ENCODE measurements around the gene SMC6.

The SMC6 gene

GRCh38 chr2:17657759-17658158, 95.9 kb downstream of the SMC6 start:
- H3K9me3 ChIP-seq (ENCODE audit: control insufficient read depth, insufficient read depth, low read length), result no peaks in the 10 kb centered on the region
- WGBS (ENCODE audit: insufficient coverage, insufficient read length), result no CpG with 5 or more reads among the region's 4 CpGs

GRCh38 chr2:17652681-17653394, 100.8 kb downstream of the SMC6 start:
- Histone ChIP-seq H3K27me3 (ENCODE audit: control insufficient read depth, insufficient read depth, low read length) (no peaks in the 10 kb centered on the region), H3K4me1 (ENCODE audit: control insufficient read depth, insufficient read depth, low read length) (no peaks in the 10 kb centered on the region), H3K9me3 (ENCODE audit: control insufficient read depth, insufficient read depth, low read length) (no peaks in the 10 kb centered on the region), H3K27ac (ENCODE audit: low read length) (no peak overlapping the region), H3K4me3 (ENCODE audit: low read length) (no peak overlapping the region), H3K36me3 (ENCODE audit: control insufficient read depth, insufficient read depth, low read length) (no peaks in the 10 kb centered on the region)
- WGBS (ENCODE audit: insufficient coverage, insufficient read length), result no CpG with 5 or more reads among the region's 9 CpGs
- no peak for DNase-seq (ENCODE audit: low read depth, low spot score)

More at GRCh38 chr2:17657759-17658158, 95.9 kb downstream of the SMC6 start:
- Histone ChIP-seq H3K27ac (ENCODE audit: low read length) (no peak overlapping the region), H3K4me3 (ENCODE audit: low read length) (no peak overlapping the region), H3K27me3 (ENCODE audit: control insufficient read depth, insufficient read depth, low read length) (no peaks in the 10 kb centered on the region), H3K36me3 (ENCODE audit: control insufficient read depth, insufficient read depth, low read length) (no peaks in the 10 kb centered on the region), H3K4me1 (ENCODE audit: control insufficient read depth, insufficient read depth, low read length) (no peaks in the 10 kb centered on the region)
- DNase-seq (ENCODE audit: low read depth, low spot score), result no peak

- peaks cover 5% of the 10 kb centered on the region for H3K4me1 ChIP-seq (ENCODE audit: control insufficient read depth, insufficient read depth, low read length)
- no peak overlapping the region for H3K27ac ChIP-seq (ENCODE audit: low read length)
- WGBS (ENCODE audit: insufficient coverage, insufficient read length), result no CpG with 5 or more reads among the region's 11 CpGs
- no peaks in the 10 kb centered on the region for H3K9me3 ChIP-seq (ENCODE audit: control insufficient read depth, insufficient read depth, low read length)
- H3K27me3 ChIP-seq (ENCODE audit: control insufficient read depth, insufficient read depth, low read length), result no peaks in the 10 kb centered on the region
- no peaks in the 10 kb centered on the region for H3K36me3 ChIP-seq (ENCODE audit: control insufficient read depth, insufficient read depth, low read length)
- no peak overlapping the region for H3K4me3 ChIP-seq (ENCODE audit: low read length)
- no peak for DNase-seq (ENCODE audit: low read depth, low spot score)
Observed at GRCh38 chr2:17649026-17649425, 104.6 kb downstream of the SMC6 start.

GRCh38 chr2:17648581-17648980, 105.0 kb downstream of the SMC6 start:
- Histone ChIP-seq H3K27me3 (ENCODE audit: control insufficient read depth, insufficient read depth, low read length) (no peaks in the 10 kb centered on the region), H3K4me3 (ENCODE audit: low read length) (no peak overlapping the region), H3K4me1 (ENCODE audit: control insufficient read depth, insufficient read depth, low read length) (peaks cover 5% of the 10 kb centered on the region), H3K36me3 (ENCODE audit: control insufficient read depth, insufficient read depth, low read length) (no peaks in the 10 kb centered on the region), H3K9me3 (ENCODE audit: control insufficient read depth, insufficient read depth, low read length) (no peaks in the 10 kb centered on the region), H3K27ac (ENCODE audit: low read length) (no peak overlapping the region)
- no peak for DNase-seq (ENCODE audit: low read depth, low spot score)
- no CpG with 5 or more reads among the region's 1 CpG for WGBS (ENCODE audit: insufficient coverage, insufficient read length)

- DNase-seq (ENCODE audit: low read depth, low spot score), result no peak
Observed at GRCh38 chr2:17646838-17647701, 106.5 kb downstream of the SMC6 start.

GRCh38 chr2:17646081-17646554, 107.5 kb downstream of the SMC6 start:
- no peaks in the 10 kb centered on the region for H3K27me3 ChIP-seq (ENCODE audit: control insufficient read depth, insufficient read depth, low read length)
- no peak overlapping the region for H3K4me3 ChIP-seq (ENCODE audit: low read length)
- H3K36me3 ChIP-seq (ENCODE audit: control insufficient read depth, insufficient read depth, low read length), result no peaks in the 10 kb centered on the region; the same call in 1 of the 2 replicates
- H3K27ac ChIP-seq (ENCODE audit: low read length), result no peak overlapping the region
- H3K4me1 ChIP-seq (ENCODE audit: control insufficient read depth, insufficient read depth, low read length), result peaks cover 5% of the 10 kb centered on the region
- DNase-seq (ENCODE audit: low read depth, low spot score), result peak; percentile 54
- no peaks in the 10 kb centered on the region for H3K9me3 ChIP-seq (ENCODE audit: control insufficient read depth, insufficient read depth, low read length)
- WGBS (ENCODE audit: insufficient coverage, insufficient read length), result no CpG with 5 or more reads among the region's 3 CpGs

More at GRCh38 chr2:17646838-17647701, 106.5 kb downstream of the SMC6 start:
- H3K36me3 ChIP-seq (ENCODE audit: control insufficient read depth, insufficient read depth, low read length), result no peaks in the 10 kb centered on the region; the same call in 1 of the 2 replicates
- no CpG with 5 or more reads among the region's 5 CpGs for WGBS (ENCODE audit: insufficient coverage, insufficient read length)
- H3K4me1 ChIP-seq (ENCODE audit: control insufficient read depth, insufficient read depth, low read length), result peaks cover 5% of the 10 kb centered on the region
- no peak overlapping the region for H3K4me3 ChIP-seq (ENCODE audit: low read length)
- H3K9me3 ChIP-seq (ENCODE audit: control insufficient read depth, insufficient read depth, low read length), result no peaks in the 10 kb centered on the region
- H3K27me3 ChIP-seq (ENCODE audit: control insufficient read depth, insufficient read depth, low read length), result no peaks in the 10 kb centered on the region
- no peak overlapping the region for H3K27ac ChIP-seq (ENCODE audit: low read length)

- Histone ChIP-seq H3K4me3 (ENCODE audit: low read length) (no peak overlapping the region), H3K9me3 (ENCODE audit: control insufficient read depth, insufficient read depth, low read length) (no peaks in the 10 kb centered on the region), H3K27ac (ENCODE audit: low read length) (no peak overlapping the region), H3K4me1 (ENCODE audit: control insufficient read depth, insufficient read depth, low read length) (peaks cover 5% of the 10 kb centered on the region), H3K36me3 (ENCODE audit: control insufficient read depth, insufficient read depth, low read length) (no peaks in the 10 kb centered on the region; the same call in 1 of the 2 replicates), H3K27me3 (ENCODE audit: control insufficient read depth, insufficient read depth, low read length) (no peaks in the 10 kb centered on the region)
- DNase-seq (ENCODE audit: low read depth, low spot score), result no peak
- no CpG with 5 or more reads among the region's 4 CpGs for WGBS (ENCODE audit: insufficient coverage, insufficient read length)
Observed at GRCh38 chr2:17644997-17645720, 108.5 kb downstream of the SMC6 start.

- Histone ChIP-seq H3K4me3 (ENCODE audit: low read length) (no peak overlapping the region), H3K36me3 (ENCODE audit: control insufficient read depth, insufficient read depth, low read length) (no peaks in the 10 kb centered on the region; the same call in 1 of the 2 replicates), H3K4me1 (ENCODE audit: control insufficient read depth, insufficient read depth, low read length) (peaks cover 5% of the 10 kb centered on the region), H3K27ac (ENCODE audit: low read length) (no peak overlapping the region), H3K9me3 (ENCODE audit: control insufficient read depth, insufficient read depth, low read length) (no peaks in the 10 kb centered on the region), H3K27me3 (ENCODE audit: control insufficient read depth, insufficient read depth, low read length) (no peaks in the 10 kb centered on the region)
- no CpG with 5 or more reads among the region's 6 CpGs for WGBS (ENCODE audit: insufficient coverage, insufficient read length)
- no peak for DNase-seq (ENCODE audit: low read depth, low spot score)
Observed at GRCh38 chr2:17643031-17643615, 110.5 kb downstream of the SMC6 start.

- Histone ChIP-seq H3K36me3 (ENCODE audit: control insufficient read depth, insufficient read depth, low read length) (no peaks in the 10 kb centered on the region; the same call in 1 of the 2 replicates), H3K4me3 (ENCODE audit: low read length) (no peak overlapping the region), H3K9me3 (ENCODE audit: control insufficient read depth, insufficient read depth, low read length) (no peaks in the 10 kb centered on the region), H3K27me3 (ENCODE audit: control insufficient read depth, insufficient read depth, low read length) (no peaks in the 10 kb centered on the region), H3K27ac (ENCODE audit: low read length) (no peak overlapping the region), H3K4me1 (ENCODE audit: control insufficient read depth, insufficient read depth, low read length) (peaks cover 3% of the 10 kb centered on the region)
- DNase-seq (ENCODE audit: low read depth, low spot score), result no peak
- WGBS (ENCODE audit: insufficient coverage, insufficient read length), result no CpG with 5 or more reads among the region's 2 CpGs
Observed at GRCh38 chr2:17640406-17640805, 113.2 kb downstream of the SMC6 start.

Measured in iPS DF 6.9 (cell line).